ENCODE data around the gene LILRA6.
"Not testable (repeated sequence)": the region's sequence is repeated elsewhere in the genome, so short reads cannot be mapped to it uniquely, and the experiment has no call there.

Gene LILRA6

DNA sequence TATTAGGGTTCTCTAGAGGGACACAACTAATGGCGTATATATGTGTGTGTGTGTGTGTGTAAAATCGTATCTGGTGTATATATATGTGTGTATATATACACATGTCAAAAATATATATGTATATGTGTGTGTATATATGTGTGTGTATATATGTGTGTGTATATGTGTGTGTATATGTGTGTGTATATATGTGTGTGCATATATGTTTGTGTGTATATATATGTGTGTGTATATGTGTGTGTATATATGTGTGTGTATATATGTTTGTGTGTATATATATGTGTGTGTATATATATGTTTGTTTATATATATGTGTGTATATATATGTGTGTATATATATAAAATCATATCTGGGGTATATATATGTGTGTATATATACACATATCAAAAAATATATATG, 19.9 kb upstream of the LILRA6 start:
- no peak for DNase-seq

DNA sequence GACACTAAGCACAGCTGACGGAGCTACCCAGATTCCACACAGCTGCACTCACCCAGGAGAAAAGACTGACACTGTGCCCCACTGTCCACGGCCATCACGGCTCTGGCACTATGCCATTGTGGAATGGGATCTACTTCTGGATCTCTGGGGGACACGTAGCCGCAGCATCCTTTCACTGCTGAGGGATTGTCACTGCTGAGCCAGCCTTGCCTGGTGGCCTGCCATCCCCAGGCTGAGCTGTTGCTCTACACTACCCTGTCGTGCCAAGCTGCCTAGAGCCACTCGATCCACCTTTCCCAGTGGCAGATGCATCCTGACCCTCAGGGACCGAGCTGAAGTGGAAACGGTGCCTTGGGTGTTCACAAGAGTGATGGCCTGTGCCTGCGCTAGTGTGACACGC, 19.5 kb upstream of the LILRA6 start:
- DNase-seq: no peak

DNA sequence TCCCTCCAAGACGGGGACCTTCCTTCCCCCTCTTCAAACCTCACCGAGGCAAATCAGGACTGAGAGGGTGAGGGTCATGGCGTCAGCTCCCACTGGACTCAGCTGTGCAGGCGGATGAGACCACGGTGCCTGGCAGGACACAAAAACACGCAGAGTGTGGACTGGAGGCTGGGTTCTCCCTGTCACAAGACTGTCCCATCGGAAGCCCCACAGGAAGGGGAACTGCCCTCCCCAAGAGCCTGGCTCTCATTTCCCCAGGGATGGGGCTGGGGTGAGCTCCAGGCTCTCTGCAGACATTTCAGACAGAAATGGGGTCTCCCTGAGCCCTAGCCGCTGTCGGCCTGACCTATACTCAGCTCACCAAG, 14.5 kb upstream of the LILRA6 start, which contains the start of gene LILRB5:
TSS of gene LILRB5 (minus strand) at position 158 of the 365 bp plus-strand sequence. CDS start at position 78, 80 bp downstream.
- no peak for DNase-seq

DNA sequence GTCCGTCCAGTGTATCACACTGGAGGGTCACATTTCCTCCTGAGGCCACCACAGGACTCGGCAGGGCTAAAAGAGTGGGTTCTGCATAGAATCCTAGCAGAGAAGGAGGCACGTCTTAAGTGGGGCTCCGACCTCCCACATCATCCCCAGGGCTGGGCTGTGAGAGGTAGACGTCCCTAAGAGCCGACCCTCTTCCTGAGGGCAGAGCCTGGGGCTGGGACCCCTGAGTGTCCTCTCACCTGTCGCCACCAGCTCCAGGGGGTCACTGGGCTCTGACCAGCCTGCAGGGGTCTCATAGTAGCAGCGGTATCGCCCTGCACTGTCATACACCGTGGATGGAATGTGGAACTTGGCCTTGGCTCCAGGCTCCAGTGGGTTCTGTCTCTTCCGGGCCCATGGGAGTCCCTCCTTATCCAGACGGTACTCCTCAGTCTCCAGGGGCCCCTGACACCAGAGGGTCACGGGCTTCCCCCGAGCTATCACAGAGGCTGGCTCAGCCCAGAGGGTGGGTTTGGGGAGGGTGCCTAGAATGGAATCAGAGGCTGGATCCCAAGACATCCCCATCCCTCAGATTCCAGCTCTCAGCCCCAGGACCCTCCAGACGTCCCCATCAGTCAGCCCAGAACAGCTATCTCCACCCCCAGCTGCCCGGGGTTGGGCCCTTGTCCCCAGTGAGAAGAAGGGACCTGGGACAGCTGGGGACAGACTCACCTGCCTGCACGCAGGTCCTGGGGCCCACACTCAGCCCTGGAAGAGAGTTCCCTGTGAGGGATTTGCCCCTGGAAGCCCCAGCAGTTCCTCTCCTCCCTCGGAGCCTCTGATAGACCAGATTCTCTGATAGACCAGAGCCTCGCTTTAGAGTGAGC, 13.9 kb upstream of the LILRA6 start:
- DNase-seq: no peak

DNA sequence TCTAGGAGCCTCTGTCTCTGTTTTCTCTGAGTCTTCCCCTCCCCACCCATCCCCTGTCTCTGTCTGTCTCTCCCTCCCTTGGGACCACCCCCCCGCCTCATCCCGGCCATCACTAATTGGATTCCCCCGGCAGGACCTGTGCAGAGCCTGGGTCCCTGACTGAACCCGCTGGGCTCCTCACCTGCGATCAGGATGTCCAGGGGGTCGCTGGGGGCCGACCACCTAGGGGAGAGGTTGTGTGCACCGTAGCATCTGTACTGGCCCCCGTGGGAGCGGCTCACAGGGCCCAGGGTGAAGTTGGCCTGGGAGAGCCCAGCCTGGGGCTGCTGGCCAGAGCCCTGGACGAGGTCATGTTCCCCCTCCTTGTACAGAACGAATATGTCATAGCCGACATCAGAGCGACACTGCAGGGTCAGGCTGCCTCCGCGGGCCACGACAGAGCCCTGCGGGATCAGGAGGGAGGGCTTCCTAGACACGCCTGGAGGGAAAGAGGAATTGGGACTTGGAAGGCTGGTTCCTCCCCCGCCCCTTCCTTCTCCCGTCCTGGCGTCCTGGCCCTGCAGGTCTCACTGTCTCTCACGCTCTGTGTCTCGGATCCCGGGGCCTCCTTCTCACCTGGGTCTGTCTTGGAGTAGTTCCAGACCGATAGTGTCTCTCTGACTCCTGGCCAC, 12.7 kb upstream of the LILRA6 start:
- DNase-seq: no peak

DNA sequence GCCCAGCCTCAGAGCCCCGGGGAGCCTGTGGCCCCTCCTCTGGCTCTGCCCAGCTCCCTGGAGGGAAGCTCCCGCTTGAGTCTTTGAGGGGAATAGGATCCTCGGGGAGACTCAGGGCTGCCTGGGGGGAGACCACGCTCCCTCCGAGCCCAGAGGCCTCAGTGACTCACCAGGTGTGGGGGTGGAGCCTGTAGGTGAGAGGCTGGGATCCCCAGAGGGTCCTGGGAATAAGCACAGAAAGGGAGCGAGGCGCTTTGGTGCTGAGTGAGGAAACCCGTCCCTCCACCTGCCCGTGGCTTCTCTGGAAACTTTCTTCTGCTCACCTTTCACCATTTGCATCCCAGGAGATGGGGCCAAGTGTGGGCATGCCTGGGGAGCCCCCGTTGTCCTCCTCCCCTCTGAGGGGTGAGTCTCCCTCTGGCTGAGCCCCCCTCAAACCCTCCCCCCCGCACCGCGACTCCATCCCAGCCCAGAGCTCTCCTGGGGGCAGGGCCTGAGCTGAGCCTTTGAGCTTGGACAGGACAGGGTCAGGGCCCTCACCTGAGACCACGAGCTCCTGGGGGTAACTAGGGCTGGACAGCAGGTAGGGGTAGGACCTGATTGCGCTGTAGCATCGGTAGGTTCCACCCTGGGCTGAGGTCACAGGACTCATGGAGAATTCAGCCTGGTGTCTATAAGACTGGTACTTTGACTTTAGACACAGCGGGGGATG, 11.8 kb upstream of the LILRA6 start:
- no peak for DNase-seq

DNA sequence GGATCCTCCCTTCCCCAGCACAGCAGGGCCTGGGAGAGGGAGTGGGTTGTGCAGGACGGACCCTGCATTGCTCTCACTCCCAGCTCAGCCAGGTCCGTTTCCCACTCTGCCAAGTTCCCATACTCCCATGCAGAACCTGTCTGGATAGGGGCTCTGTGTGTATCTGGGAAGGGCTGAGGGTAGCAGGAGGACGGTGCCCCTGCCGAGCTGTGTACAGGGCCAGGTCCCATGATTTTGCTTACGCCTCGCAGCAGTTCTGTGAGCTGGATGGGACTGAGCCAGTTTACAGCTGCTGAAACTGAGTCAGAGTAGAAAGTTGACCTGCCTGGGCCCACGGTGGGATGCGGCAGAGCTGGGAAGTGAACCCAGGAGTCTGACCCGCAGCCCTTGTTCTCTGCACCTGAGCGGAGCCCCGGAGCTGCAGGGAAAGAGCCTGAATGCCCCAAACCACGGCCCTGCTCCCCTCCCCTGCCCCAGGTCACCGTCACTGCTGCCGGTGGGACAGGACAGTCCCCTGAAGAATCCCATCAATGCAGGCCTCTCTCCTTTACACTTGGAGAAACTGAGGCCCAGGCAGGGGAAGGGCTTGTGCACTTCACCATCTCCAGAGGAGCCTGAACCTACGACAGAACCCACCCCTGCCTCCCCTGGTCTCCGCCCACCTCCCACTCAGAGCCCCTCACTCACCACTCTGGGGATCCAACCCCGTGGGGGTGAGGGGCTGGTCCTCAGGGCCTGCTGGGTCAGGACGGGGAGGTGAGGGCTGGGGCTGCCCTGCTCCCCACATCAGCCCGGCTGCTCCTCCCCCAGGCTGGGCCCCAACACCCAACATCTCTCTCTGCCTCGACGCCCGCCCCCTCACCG, 11.0 kb upstream of the LILRA6 start:
- DNase-seq: no peak

DNA sequence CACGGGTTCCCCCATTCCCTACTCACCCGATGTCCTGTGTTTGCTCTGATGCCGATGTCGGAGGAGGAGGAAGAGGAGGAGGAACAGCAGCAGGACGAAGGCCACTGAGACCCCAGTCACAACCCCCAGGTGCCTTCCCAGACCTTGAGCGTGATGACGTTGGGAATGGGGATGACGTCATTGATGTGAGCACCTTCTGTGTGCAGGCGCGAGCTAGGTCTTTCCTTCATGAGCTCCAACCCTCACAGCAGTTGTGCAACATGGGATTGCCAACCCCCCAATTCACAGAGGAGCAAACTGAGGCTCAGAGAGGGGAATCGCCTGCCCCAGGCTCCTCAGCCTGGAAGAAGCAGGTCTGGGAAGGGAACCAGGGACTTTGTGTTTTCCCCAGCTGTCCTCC, 10.3 kb upstream of the LILRA6 start:
- no peak for DNase-seq

DNA sequence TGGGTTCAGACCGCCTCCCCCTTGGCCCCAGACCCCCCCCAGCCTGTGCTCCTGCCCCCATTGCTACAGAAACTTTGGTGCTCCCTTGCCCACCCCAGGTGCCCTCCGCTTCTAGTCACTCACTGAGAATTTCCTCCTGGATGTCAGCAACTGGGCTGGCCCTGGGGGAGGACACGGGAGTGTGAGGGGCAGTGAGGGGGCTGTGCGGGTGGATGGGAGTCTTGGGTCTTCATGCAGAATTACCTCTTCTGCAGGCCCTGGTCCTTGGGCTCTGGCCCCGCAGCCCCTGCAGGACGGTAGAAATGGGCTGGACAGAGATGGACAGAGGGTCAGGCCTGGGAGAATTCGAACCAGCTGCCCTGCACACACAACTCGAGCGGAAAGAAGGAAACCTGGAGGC, 9.7 kb upstream of the LILRA6 start:
- DNase-seq: no peak

DNA sequence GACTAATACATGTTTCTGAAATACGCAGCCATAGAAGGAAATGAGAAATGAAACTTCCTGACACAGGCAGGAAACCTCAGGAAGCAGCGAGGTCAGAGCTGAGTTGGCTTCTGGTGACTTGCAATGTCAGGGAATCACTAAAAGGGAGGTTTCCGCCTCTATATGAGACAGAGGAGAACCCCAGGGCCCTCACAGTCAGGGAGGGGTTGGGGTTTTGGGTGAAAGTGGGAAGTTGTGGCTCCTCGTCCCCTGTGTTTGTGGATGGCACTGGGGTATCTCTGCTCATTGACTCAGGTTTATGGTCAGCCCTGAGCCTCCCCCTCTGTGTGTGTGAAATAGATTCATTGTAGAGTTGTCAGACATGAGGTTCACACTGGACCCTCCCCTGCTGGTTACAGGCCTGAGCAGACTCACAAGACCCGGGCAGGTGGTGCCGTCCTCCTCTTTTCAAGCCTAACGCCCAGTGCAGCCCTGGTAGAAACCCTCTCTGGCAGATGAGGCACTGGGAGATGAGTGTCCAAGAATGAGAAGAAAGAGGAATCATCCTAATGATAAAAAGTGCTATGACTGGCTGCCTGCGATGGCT, 5.5 kb upstream of the LILRA6 start:
- DNase-seq: peak in 1 of 5 experiments; percentile 27

DNA sequence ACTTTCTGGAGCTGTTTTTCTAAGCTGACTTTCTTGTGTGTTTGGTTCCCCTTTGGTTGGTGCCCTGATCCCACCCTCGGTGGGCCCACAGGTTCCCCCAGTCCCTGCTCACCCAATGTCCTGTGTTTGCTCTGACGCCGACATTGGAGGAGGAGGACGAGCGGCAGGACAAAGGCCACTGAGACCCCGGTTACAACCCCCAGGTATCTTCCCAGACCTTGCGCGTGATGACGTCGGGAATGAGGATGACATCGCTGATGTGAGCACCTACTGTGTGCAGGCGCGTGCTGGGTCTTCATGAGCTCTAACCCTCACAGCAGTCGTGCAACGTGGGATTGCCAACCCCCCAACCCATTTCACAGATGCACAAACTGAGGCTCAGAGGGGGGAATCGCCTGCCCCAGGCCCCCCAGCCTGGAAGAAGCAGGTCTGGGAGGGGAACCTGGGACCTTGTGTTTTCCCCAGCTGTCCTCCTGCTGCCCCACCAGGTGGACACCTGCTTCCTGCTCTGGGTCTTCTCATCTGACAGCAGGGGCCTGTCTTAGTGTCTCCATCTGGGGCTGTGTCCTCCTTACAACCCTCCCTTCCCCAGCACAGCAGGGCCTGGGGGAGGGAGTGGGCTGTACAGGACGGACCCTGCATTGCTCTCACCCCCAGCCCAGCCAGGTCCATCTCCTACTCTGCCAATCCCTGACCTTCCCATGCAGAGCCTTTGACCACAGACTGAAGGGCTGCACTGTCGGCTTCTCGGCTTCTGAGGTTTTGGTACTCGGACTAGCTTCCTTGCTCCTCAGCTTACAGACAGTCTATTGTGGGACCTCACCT, 4.7 kb upstream of the LILRA6 start:
- DNase-seq: no peak

DNA sequence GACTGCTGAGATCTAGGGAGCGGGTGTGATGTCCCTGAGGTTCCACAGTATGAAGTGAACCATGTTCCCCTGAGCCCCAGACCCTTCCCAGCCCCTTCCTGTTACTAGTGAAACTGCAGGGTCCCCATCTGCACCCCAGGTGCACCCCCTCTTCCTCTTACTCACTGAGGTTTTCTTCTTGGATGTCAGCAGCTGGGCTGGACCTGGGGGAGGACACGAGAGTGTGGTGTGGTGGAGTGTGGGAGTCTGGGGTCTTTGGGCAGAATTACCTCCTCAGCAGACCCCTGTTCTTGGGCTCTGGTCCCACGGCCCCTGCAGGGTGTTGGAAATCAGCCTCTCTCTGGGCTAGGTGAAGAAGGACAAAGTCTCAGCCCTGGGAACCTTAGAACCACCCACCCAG, 3.3 kb upstream of the LILRA6 start:
- no peak for DNase-seq

DNA sequence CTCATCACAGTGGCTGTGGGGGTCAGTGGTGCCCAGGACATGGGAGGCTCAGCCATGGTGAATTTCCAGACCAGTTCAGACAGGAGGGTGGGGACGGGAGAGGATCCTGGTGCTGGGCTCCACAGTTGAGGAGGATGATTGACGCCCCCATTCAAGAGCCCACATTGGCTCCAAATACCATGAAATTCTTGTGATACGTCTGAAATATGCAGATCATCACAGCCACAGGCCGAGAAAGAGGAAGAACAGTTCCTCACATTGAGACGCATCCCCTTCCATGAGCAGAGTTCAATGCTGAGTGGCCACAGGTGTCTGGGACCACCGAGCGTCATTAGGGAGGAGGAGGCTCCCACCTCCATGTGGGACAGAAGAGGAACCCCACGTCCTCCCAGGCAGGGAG, 1.2 kb upstream of the LILRA6 start:
- DNase-seq: not testable (repeated sequence)

DNA sequence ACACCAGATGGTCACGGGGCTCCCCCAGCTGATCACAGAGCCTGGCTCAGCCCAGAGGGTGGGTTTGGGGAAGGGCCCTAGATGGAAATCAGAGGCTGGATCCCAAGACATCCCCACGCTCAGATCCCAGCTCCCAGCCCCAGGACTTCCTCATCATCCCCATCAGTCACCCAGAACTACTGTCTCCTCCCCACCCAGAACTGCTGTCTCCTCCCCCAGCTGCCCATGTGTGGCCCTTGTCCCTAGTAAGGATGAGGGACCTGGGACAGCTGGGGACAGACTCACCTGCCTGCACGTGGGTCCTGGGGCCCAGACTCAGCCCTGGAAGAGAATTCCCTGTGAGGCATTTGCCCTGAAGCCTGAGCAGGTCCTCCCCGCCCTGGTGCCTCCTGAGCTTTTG, 356 bp downstream of the LILRA6 start:
- not testable (repeated sequence) for DNase-seq

DNA sequence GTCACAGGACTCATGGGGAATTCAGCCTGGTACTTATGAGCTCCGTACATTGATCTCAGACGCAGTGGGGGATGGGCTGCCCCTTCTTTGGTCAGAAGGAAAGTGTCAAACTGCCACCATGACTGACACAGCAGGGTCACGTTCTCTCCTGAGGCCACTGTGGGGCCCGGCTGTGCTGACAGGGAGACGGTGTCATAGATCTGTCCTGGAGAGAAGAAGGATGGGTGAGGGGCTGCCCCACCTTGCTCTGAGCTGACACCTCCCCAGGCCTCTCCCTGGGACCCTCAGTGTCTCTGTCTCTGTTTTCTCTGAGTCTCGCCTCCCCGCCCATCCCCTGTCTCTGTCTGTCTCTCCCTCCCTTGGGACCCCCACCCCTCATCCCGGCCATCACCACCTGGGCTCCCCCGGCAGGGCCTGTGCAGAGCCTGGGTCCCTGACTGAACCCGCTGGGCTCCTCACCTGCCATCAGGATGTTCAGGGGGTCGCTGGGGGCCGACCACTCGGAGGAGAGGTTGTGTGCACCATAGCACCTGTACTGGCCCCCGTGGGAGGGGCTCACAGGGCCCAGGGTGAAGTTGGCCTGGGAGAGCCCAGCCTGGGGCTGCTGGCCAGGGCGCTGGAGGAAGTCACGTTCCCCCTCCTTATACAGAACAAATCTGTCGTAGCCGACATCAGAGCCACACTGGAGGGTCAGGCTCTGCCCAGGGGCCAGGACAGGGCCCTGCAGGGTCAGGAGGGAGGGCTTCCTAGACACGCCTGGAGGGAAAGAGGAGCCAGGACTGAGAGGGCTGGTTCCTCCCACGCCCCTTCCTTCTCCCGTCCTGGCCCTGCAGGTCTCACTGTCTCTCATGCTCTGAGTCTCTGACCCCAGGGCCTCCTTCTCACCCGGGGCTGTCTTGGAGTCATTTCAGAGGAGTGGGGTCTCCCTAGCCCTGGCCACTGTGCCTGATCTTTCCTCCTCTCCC, 1.9 kb downstream of the LILRA6 start:
- not testable (repeated sequence) for DNase-seq

DNA sequence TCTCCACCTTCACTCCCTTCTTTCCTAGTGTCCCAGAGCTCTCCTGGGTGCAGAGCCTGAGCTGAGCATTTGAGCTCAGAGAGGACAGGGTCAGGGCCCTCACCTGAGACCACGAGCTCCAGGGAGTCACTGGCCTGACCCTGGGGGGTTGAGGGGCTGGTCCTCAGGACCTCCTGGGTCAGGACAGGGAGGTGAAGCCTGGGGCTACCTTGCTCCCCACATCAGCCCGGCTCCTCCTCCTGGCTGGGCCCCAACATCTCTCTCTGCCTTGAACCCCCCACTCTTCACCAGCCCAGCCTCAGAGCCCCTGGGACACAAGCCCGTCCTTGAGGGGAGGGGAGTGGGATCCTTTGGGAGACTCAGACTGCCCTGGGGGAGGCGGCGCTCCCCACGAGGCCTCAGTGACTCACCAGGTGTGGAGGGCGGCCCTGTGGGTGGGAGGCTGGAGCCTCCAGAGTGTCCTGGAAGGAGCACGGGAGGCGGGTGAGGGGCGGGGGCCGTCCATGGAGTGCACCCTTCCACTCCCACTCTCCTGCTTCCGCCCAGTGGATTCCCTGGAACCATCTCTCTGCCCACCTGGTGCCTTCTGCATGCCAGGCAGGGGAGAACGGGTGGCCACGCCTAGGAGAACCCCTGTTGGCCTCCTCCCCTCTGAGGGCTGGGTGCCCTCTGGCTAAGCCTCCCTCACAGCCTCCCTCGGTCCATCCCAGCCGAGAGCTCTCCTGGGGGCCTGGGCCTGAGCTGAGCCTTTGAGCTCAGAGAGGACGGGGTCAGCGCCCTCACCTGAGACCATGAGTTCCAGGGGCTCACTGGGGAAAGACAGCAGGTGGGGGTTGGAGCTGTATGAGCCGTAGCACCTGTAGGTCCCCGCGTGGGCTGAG, 2.9 kb downstream of the LILRA6 start:
- DNase-seq: not testable (repeated sequence)

DNA sequence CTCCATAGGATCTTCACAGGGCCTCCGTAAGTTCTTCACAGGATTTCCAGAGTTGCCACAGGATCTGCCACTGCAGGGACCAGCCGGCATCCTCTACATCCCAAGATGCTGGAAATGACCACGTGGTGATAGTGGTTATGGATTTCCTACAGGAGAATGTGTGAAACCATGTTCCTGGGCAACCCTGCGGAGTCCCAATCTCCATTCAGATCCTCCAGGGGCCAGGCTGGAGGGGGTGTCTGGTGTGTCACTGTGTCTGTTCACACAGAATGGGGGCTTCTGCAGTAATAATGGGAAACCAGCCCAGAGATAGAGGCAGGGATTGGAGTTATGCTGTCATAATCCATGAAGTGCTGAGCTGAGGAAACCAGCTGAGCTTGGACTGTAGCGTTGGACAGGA, 8.6 kb downstream of the LILRA6 start:
- no peak for DNase-seq

DNA sequence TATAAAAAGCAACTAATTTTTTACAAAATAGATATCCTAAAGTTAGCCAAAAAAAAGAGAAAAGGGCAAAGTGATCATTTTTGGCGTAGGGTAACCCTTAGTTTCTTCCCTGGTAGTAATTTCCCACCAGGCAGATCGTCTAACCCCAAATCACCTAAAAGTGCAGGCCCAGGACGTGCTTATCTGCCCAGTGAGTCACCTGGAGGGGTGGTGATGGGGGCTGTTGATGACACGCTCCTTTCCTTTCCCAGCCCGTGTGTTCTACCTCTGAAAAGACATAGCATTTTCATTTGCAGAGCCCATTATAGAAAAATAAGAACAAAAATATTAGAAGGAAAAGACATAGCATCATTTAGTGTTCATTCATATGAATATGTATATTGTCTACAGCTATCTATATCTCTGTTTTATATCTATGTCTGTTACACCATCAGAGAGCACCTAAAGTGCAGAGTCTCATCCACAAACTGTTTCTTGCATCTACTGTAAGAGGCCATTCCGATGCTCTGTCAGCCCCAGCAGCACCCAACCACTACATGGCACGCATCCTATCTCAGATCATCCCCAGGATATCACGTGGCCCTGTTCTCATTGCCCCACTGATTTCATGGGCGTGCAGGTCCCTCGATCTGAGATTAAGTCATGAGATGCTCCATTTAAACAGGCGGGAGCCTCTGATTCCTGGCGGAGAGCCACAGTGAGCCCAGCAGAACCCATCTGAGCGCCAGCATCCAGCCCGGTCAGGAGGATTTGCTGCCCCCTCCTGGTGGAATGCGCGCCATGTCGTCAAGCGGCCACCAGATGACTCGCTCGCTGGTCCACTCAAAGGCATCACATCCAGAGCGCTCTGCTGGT, 11.3 kb downstream of the LILRA6 start:
- DNase-seq: peak; percentile 67 to 86 (median 72)

Measured in T-helper 2 cell (primary cell).